HEK293T (cell line): Measurements from ENCODE around the gene HNRNPF.

ENCODE experiments used
- CTCF ChIA-PET: fragments of 350-600 bp; formaldehyde crosslinking; extraction: SDS; loops from one replicate; lab custom pipeline; 2021; ENCODE audit warnings: antibody characterized with exemption, inconsistent platforms; lab: Yijun Ruan, JAX
- POLR2A ChIA-PET: fragments of 350-600 bp; formaldehyde crosslinking; extraction: SDS; loops from one replicate; lab custom pipeline; 2020; ENCODE audit warnings: antibody characterized with exemption, inconsistent platforms; lab: Yijun Ruan, JAX
- DNase-seq: peaks from one replicate; pipeline ENCODE4 v3.0.0; 2012; ENCODE audit warnings: mixed read lengths; ENCODE audit errors: extremely low spot score
- ARNT ChIP-seq: fragments of 450-650 bp; IDR thresholded peaks from 2 replicates; pipeline ENCODE4 v1.6.1; 2017; ENCODE audit warnings: mild to moderate bottlenecking
- BHLHE40 ChIP-seq: fragments of 450-650 bp; IDR thresholded peaks from 2 replicates; pipeline ENCODE4 v1.6.1; 2016; ENCODE audit warnings: mild to moderate bottlenecking, moderate library complexity, borderline replicate concordance
- CTBP1 ChIP-seq: fragments of 450-650 bp; IDR thresholded peaks from 2 replicates; pipeline ENCODE4 v1.6.1; 2016; ENCODE audit warnings: borderline replicate concordance
- ELF4 ChIP-seq: fragments of 450-650 bp; IDR thresholded peaks from 2 replicates; pipeline ENCODE4 v1.6.1; 2017; ENCODE audit warnings: antibody characterized with exemption
- FOXA1 ChIP-seq: fragments of 450-650 bp; IDR thresholded peaks from 2 replicates; pipeline ENCODE4 v1.6.1; 2016; ENCODE audit warnings: mild to moderate bottlenecking
- FOXK2 ChIP-seq: fragments of 450-650 bp; IDR thresholded peaks from 2 replicates; pipeline ENCODE4 v1.6.1; 2016; ENCODE audit warnings: mild to moderate bottlenecking
- FOXM1 ChIP-seq: fragments of 450-650 bp; IDR thresholded peaks from 2 replicates; pipeline ENCODE4 v1.6.1; 2017; ENCODE audit warnings: mild to moderate bottlenecking, borderline replicate concordance
- HDGF ChIP-seq: fragments of 450-650 bp; IDR thresholded peaks from 2 replicates; pipeline ENCODE4 v1.6.1; 2017; ENCODE audit warnings: antibody characterized with exemption, borderline replicate concordance
- L3MBTL2 ChIP-seq: fragments of 450-650 bp; conservative IDR thresholded peaks from 2 replicates; pipeline ENCODE4 v1.6.1; 2016; ENCODE audit warnings: mild to moderate bottlenecking
- LEF1 ChIP-seq: fragments of 450-650 bp; IDR thresholded peaks from 2 replicates; pipeline ENCODE4 v1.6.1; 2017; ENCODE audit warnings: mild to moderate bottlenecking, borderline replicate concordance
- NFRKB ChIP-seq: fragments of 450-650 bp; IDR thresholded peaks from 2 replicates; pipeline ENCODE4 v1.6.1; 2016; ENCODE audit warnings: mild to moderate bottlenecking, moderate library complexity
- SP1 ChIP-seq: fragments of 450-650 bp; IDR thresholded peaks from 2 replicates; pipeline ENCODE4 v1.6.1; 2017
- SUZ12 ChIP-seq: fragments of 450-650 bp; IDR thresholded peaks from 2 replicates; pipeline ENCODE4 v1.6.1; 2016; ENCODE audit warnings: mild to moderate bottlenecking
- TARDBP ChIP-seq: fragments of 450-650 bp; IDR thresholded peaks from 2 replicates; pipeline ENCODE4 v1.6.1; 2016
- ZNF384 ChIP-seq: fragments of 450-650 bp; IDR thresholded peaks from 2 replicates; pipeline ENCODE4 v1.6.1; 2016
- TF ChIP-seq, protein P1 (sequence below): fragments of 450-650 bp; IDR thresholded peaks from 2 replicates; pipeline ENCODE4 v1.6.1; 2016

HNRNPF gene

DNA sequence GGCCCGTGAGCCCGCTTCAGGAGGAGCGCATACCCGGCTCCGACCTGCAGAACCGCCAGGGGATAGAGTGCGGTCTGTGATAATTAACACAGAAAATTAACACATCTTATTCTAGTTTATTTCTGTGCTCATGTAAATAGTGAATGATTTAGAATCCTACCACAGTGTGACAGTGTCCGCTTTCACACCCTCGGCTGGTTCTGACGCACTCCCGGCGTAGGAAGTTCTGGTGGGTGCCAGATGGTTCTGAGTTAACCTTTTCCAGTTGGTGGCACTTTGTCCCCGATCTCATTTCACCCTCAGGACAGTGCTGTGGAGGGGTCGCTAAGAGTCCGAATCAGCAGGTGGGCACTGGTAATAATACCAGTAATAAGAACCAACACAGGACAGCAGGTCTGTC is 65.9 kb downstream of the HNRNPF start:
- no peak for TF ChIP-seq ELF4
- no peak for TF ChIP-seq CTBP1
- no peak for TF ChIP-seq BHLHE40
- TF ChIP-seq TARDBP: no peak
- no peak for TF ChIP-seq SUZ12
- TF ChIP-seq FOXM1: no peak
- TF ChIP-seq, protein P1, sequence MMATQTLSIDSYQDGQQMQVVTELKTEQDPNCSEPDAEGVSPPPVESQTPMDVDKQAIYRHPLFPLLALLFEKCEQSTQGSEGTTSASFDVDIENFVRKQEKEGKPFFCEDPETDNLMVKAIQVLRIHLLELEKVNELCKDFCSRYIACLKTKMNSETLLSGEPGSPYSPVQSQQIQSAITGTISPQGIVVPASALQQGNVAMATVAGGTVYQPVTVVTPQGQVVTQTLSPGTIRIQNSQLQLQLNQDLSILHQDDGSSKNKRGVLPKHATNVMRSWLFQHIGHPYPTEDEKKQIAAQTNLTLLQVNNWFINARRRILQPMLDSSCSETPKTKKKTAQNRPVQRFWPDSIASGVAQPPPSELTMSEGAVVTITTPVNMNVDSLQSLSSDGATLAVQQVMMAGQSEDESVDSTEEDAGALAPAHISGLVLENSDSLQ: no peak
- TF ChIP-seq FOXA1: no peak
- no peak for TF ChIP-seq L3MBTL2
- TF ChIP-seq LEF1: no peak
- no peak for TF ChIP-seq FOXK2
- TF ChIP-seq ARNT: no peak
- ChIA-PET POLR2A (no interaction called here), CTCF (no interaction called here)
- DNase-seq: no peak

DNA sequence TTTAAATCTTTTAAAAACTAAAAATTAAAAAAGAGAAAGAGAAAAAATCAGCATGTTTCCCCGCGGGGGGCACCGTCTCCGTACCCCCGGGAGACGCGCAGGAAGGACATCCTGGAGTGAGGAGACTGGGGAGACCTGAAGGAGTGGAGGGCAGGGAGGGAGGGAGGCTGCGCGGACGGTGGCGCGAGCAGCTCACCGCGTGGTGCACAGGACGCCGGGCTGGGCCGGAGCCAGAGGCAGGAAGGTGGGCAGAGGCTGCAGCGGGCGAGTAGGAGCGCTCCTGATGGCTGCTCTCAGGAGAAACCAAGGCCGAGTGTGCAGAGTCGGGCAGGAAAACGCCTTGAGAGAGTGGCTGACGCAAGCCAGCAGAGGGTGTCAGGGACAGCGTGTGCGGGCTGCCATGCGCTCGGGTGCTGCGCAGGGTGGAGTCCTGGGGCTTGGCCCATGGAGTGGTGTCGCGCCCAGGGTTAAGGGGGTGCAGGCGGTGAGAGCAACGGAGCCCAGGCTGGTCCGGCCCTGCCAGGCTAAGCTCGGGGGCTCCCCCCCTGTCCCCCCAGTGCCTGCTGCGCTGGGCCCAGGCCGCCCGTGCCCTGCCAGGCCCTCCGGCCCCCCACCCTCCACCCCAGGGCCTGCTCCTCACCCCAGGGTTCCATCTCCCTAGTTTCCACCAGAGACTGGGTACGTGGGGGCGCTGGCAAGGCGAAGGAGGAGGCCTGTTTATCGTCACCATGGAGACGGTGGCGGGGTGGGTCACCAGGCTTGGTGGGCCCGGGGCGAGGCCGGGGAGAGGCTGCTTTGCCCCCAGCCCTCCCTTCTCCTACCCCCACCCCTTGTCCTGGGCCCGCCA is 66.5 kb downstream of the HNRNPF start:
- TF ChIP-seq L3MBTL2: no peak
- ChIA-PET CTCF (interaction anchor here (0.6 kb wide), 1 partner anchor 76 kb away, joined by 4 read pairs; no protein-coding TSS in a partner anchor), POLR2A (no interaction called here)
- DNase-seq: no peak

GRCh38 chr10:43341450-43341849 is 67.5 kb downstream of the HNRNPF start:
- TF ChIP-seq TARDBP (no peak), ARNT (no peak), HDGF (no peak), ELF4 (no peak), L3MBTL2 (no peak), SP1 (no peak), BHLHE40 (no peak), CTBP1 (no peak), FOXK2 (no peak), NFRKB (no peak), SUZ12 (no peak), FOXM1 (no peak)
- TF ChIP-seq, protein P1: no peak
- ChIA-PET POLR2A (no interaction called here), CTCF (no interaction called here)
- no peak for DNase-seq

DNA sequence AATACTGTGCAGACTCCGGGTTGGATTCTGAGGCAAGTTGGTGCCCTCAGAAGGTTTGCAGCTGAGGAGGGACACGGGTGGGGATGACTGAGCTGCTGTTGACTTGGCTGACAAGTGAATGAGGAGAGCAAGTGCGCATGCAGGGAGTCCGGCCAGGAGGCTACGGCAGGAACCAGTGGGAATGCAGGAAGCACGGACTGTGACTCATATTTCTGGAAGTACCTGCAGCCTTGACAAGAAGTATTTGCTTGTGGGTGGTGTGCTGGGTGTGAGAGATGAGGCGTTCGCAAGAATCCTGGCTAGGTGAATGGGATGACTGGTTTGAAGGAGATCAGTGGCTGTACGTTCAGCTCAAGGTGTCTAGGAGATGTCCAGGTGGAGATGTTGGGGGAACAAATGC is 68.4 kb downstream of the HNRNPF start:
- no peak for TF ChIP-seq SP1
- TF ChIP-seq SUZ12: no peak
- TF ChIP-seq TARDBP: no peak
- TF ChIP-seq NFRKB: no peak
- TF ChIP-seq ELF4: no peak
- TF ChIP-seq HDGF: no peak
- no peak for TF ChIP-seq ARNT
- TF ChIP-seq LEF1: no peak
- TF ChIP-seq, protein P1: no peak
- no peak for TF ChIP-seq FOXA1
- no peak for TF ChIP-seq FOXK2
- no peak for TF ChIP-seq CTBP1
- DNase-seq: no peak
- ChIA-PET POLR2A (no interaction called here), CTCF (no interaction called here)

- ChIA-PET POLR2A (no interaction called here), CTCF (no interaction called here)
- no peak for TF ChIP-seq ELF4
- no peak for TF ChIP-seq HDGF
- no peak for TF ChIP-seq SUZ12
- no peak for TF ChIP-seq BHLHE40
- TF ChIP-seq LEF1: no peak
- TF ChIP-seq FOXK2: no peak
- TF ChIP-seq TARDBP: no peak
- TF ChIP-seq ARNT: no peak
- TF ChIP-seq SP1: no peak
- TF ChIP-seq, protein P1: no peak
- TF ChIP-seq L3MBTL2: no peak
- TF ChIP-seq NFRKB: no peak
- TF ChIP-seq ZNF384: no peak
- TF ChIP-seq FOXM1: no peak
- TF ChIP-seq CTBP1: no peak
- TF ChIP-seq FOXA1: no peak
- DNase-seq: no peak
Measured at GRCh38 chr10:43340101-43340500, 68.9 kb downstream of the HNRNPF start.

DNA sequence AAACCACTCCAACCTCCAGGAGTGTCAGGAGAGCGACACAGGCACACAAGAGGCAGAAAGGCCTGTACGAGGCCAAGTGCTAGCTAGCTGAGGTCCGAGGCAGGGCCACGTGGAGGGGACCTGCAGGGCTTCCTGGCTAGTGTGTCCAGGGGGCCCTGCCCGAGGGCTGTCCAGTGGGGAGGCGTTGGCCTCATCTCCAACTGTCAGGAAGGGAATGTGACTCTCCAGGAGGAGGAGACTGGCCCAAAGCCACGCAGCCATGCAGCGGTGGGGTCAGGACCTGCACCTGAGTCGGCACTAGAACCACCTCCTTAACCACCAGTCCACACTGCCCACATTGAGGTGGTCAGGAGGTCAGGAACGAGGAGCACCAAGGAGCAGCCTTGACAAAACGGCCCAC is 69.8 kb downstream of the HNRNPF start:
- CTCF ChIA-PET: no interaction called here
- TF ChIP-seq LEF1 (no peak), L3MBTL2 (no peak), FOXA1 (no peak), CTBP1 (no peak), FOXK2 (no peak)
- no peak for DNase-seq
- POLR2A ChIA-PET: no interaction called here
